Activated CD4-positive, alpha-beta T cell treated with anti-CD3 and anti-CD28 coated beads, Interleukin-2, Interleukin-4, amounts not matched to agents 100 ng/mL and 50 ng/mL, durations not matched to agents 16 hours and 8 hours (primary cell): ENCODE measurements around the gene WNT10A.

Experiments used
- DNase-seq: peaks from one replicate; pipeline ENCODE4 v3.0.0-alpha.2; 2020; ENCODE audit warnings: low spot score

Gene WNT10A

DNA sequence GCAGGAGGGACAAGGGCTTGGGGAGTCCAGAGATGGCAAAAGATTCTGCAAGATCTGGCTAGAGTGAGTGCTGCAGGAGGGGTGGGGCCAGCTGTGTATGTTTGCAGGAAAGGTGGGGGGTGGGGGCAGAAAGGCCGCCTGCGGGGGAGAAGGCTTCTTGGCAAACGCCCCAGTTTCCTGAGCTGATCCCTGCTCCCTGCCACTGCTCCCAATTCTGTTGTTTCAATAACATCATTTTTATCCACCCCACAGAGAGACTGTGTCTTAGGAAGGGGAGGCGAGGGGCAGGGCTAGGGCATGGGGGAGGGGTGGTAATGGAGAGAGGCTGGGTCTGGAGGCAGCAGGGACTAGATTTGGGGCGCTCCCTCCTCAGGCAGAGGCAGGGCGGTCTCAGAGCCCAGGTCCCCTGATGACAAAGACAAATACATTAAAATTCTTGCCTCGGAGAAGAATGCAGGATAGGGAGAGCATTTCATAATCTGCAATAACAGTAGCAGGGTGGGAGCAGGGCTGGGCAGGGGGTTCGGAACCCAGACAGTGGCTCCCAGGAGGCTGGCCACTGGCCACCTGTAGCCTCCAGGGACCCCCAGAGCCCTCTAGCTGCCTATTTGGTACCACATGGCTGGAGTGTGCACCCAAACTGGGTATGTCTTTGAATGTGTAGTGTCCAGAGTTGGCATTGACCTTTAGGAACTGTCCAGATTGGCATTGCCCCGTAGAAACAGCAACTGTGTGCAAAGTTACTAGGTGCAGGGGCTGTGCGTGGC, 23.1 kb upstream of the WNT10A start:
- no peak for DNase-seq

DNA sequence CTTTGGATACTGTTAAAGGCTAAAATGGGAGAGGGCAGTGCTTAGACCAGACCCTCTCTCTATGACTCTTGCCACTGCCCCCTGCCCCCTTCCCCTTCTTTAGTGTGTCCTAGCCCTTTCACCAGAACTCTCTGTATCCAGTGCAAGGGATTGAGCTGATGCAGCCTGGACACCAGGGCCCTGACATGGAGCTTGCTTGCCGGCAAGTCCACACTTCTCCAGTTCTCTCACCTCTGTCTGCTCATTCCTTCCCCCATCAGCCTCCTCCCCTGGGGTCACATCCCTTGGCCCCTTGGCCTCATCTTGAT, 22.6 kb upstream of the WNT10A start:
- no peak for DNase-seq

DNA sequence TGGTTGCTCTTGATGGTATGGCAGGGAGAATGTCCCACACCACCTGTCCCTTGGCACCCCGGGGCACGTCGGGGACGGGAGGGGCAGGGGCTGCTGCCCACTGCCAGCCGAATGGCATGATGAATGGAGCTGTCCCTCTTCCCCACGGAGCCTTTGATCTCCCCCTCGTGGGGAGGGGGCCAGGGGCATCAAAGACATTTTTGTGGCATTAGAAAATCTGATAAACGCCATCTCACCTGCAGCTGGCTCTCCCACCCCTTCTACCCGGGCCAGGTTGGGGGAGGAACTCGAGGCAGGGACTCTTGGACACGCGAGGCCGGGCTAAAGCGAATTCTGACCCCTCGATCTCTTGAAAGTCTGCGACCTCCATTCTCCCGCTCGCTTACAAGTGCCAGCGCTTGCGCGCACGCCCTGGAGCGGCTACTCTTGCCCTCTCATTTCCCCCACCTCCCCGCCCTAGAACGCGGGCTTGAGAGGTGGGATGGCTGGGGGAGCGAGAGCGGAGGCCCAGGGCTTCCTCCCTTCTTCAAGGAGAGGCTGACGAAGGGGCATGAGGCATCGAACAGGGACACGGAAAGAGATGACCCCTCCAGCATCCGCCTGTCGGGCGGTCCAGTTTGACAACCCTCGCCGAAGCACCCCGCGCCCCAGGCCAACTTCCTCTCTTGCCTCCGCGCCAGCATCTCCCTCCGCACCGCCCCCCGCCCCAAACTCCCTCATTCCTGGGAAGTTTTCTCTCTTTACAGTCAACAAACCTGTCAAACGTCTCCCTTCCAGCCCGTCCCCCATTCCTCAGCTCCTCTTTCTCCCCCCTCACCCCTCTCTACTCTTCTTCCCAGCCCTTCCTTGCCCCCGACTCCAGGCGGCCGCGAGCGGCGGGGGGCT, 21.7 kb upstream of the WNT10A start:
- DNase-seq = no peak

DNA sequence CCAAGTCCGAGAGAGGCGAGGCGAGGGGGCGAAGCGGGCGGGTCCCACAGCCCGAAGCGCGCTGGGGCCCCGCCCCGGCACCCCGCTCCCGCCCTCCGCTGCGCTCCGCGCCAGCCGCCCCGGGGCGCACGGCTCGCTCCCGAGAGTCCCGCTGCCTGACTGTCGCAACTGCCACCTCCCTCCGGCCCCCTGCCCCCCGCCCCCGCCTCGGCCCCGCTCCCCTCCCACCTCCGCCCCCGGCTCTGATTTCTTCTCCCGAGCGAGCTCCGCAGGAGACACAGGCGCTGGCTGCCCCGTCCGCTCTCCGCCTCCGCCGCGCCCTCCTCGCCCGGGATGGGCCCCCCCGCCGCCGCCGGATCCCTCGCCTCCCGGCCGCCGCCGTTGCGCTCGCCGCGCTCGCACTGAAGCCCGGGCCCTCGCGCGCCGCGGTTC, 21.1 kb upstream of the WNT10A start, which contains the start of gene WNT6:
WNT6 (plus strand) TSS at position 250 of the 432 bp plus-strand sequence. CDS start 233 bp downstream, outside the sequence.
- DNase-seq = no peak

DNA sequence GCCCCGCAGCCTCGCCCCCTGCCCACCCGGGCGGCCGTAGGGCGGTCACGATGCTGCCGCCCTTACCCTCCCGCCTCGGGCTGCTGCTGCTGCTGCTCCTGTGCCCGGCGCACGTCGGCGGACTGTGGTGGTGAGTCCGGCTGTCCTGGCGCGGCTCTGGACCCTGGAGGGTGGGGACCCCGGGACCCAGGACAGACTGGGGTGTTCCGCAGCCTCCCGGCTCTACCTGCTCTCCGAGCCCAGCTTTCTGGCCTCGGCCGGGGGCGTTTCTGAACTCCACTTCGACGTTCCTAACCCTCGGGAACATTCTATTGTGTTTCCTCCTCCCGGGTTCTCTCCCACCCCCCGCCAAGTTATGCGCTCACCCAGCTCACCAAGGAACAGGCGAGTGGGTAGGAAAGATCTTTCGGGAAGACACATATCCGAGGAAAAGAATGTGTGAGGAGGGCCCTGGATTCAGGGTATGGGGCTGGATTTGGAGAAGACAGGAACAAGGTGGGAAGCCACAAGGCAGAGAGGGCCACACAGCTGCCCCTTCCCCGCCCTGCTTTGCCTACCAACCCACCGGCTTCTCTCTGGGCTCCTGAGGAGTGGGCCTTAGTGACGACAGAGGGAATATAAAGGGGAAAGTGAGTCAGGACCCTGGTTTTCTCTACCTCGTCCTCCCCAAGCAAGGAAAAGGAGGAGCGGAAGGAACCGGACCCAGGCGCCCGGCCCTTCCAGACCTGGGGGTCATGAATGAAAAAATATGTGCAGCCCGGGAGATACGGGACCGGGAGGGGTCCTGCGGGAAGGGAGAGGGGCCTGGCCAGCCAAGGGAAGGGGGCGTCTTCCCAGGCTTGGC, 20.4 kb upstream of the WNT10A start:
- no peak for DNase-seq

DNA sequence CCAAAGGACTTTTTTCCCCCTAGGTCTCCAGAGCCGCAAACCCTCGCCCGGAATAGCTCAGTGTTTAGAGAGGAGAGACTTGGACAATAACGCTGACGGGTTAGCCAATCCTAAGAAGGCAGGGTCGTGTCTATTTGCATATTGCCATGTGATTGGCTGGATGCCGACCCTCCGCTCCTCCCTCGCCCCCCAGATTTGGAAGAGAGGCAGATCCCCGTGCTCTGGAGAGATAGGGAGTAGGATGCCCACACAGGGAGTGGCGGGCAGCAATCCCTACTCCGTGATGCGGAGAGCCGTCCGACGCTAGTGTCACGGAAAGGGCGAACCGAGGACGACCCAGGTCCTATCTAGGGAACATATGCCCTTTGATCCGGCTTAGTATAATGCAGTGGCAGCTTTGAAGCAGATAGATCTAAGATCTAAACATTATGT, 19.7 kb upstream of the WNT10A start:
- no peak for DNase-seq

DNA sequence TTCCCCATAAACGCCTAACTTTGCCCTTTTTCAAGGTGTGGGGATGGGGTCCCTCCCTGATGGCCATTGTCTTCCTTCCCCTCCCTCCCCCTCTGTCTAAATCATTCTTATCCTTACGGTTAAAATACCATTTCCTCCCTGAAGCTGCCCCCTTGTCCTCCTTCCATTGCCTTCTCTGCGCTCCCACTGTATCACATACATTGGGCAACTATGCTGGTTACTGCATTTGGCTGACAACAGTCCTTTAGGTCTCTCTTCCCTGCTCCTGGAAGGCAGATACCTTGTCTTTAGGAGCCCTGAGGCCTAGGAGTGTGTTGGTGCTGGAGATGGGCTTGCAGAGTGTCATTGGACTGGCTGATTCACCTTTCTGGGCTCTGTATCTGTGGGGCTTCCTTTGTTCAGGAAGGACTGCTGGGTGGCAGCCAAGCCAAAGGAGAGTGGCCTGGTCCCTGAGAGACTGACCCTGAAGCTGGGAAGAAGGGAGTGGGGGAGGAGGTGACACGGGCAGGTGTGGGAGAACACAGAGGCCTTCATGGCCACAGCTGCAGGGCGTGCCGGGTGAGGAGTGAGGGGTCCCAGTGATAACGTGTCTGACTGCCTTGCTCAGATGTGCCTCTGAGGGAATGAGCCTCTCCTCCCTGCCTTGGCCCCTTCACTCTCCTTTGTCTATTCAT, 18.9 kb upstream of the WNT10A start:
- DNase-seq = no peak

DNA sequence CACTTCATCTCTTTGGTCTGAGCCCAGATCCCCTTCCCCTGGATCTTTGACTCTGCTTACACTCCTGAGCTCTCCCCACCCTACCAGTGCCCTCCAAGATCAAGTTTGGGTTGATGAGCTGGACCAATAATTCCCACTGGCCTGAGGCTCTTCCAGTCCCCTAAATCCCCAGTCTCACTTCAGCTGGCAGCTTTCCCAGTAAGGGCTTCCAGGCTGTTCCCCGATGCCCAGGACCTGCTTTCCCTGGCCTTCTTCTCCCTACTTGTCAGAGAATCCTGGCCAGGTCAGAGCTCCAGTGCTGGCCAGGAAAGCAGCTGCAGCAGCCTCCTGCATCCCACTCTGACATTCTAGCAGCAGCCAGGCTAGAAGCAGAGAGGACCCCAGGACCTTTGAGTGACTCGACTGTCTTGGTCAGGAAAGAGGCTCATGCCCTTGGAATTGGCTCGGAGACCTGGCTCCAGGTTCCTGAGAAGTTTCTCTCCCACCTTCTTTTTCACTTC, 17.6 kb upstream of the WNT10A start:
- DNase-seq = no peak

DNA sequence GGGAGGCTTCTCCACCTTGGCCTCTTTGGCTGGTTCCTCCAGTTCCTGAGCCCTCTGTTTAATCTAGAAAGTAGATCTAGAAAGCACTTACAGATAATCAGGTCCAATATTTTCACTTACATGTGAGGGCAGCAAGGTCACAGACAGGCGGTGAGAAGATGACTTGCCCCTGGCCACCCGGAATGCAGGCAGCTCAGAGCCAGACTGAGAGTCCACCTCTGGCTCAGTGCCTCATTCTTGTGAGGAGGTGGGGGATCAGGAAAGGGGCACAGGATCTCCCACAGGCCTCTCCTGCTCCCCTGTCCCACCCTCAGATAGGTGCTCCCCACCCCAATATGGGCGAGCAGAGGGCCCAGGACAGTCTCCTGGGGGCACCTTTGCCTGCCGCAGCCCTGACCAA, 15.3 kb upstream of the WNT10A start:
- DNase-seq = no peak

DNA sequence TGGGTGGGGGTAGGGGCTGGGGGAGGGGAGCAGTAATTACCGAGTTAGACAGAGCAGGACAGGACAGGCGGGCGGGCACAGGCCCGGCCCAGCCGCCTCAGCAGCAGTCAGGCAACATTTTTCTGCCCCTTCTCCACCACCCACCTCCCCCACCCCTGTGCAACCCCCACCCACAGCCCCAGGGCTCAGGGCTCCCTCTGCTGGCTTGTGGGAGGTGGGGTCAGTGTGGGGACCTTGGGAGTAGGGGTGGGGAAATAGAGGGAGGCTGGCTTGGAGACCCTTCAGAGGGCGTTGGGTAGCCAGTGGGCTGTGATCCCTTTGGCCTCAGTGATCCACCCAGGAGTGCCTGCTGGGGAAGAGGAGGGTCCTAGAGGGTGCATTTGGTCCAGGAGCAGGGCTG, 14.7 kb upstream of the WNT10A start:
- DNase-seq = no peak

DNA sequence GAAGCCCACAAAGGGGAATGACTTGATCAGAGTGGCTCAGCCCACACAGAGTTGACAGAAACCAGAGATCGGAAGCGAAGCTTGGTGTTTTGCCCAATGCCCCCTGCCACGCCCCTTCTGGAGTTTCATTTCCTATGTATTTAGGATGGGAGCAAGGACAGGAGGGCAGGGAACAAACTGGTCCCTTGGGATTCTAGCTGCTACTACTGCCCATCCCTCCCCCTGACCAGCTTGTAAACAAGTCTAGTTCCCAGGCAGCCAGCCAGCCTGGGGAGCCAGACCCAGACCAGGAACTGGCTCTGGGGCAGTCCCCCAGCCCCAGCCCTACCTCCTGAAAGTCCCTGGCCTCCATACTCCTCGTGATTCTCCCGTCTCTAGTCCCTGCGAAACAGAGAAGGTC, 12.8 kb upstream of the WNT10A start:
- no peak for DNase-seq

DNA sequence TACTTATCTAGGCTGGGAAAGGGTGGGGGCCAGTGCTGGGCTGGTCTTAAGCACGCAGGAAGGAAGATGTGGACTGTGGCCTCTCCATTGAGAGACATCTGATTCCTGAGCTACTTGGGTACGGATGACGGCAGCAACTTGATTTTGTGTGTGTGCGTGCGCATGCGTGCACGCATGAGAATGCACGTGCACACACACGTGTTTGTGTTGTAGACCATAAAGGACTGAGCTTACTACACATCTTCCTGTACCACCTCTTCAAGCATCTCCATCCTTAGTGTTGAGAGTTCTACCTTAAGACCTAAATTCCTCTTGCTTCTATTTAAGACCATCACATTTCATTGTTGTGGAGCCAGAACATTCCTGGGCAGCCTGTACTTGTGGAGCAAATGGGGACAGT, 11.6 kb upstream of the WNT10A start:
- no peak for DNase-seq

DNA sequence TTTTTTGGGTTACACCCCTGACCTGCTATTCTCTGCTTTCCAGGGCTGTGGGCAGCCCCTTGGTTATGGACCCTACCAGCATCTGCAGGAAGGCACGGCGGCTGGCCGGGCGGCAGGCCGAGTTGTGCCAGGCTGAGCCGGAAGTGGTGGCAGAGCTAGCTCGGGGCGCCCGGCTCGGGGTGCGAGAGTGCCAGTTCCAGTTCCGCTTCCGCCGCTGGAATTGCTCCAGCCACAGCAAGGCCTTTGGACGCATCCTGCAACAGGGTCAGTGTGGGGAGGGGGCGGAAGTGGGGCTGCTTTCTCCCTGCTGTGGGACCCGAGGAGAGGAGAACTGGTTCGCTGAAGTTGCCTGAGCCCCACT, 9.7 kb upstream of the WNT10A start:
- DNase-seq = no peak

DNA sequence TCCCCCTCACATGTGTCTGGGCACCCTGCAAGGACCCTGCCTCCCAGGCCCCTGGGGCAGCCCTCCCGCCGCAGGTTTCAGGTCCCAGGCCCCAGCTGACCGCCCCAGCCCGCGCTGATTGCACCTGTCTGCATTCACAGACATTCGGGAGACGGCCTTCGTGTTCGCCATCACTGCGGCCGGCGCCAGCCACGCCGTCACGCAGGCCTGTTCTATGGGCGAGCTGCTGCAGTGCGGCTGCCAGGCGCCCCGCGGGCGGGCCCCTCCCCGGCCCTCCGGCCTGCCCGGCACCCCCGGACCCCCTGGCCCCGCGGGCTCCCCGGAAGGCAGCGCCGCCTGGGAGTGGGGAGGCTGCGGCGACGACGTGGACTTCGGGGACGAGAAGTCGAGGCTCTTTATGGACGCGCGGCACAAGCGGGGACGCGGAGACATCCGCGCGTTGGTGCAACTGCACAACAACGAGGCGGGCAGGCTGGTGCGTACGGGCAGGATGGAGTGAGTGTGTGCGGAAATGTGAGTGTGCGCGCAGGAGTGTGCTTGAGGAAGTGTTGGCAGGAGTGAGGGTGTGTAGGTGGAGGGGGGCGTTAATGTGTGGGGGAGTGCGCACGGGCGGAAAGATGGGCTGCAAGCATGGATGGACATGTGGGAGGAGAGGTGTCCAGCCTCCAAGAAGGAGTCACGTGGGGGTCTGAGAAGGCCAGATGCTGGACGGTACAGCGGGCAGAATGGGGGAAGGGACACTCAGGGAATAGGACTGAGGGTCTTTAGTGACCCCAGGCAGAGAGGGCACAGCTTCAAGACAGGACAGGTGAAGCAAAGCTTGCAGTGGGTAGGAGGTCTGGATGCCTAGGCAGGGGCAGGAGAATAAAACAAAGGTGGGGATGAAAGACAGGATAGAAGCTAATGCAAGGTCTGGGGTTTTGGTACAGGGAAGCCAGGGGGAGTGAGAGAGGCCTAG, 9.0 kb upstream of the WNT10A start:
- DNase-seq = no peak

DNA sequence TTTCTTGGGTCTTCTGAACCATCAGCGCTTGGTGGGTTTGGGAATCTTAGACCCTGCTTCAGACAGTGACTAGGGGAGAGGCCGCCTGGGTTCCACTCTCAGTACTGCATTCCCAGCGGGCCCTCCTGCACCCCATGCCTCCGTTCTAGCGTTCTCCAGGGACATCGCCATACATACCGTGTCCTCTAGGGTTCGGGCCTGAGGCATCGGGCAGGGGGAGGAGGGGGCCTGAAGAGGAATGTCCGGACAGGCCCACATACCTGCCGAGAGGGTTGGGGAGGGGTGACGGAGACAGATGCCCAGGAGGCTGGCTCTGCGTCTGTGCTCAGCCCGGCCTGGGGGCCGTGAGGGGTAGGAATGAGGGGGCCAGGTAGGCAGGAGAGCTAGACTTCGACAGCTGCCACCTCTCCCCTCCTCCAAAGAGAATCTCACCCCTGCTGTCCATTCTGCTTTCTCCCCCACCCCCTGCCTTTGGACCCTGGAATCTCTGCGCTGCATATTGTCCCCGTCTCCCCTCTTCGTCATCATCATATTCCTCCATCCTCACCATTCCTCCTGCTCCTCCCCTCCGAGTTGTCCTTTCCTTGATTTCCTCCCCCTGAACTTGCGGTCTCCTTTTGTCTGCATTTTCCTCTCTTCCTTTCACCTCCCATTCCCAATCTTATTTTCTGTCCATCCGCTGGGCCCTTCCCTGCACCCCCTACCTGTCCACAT, 7.8 kb upstream of the WNT10A start:
- DNase-seq = no peak

DNA sequence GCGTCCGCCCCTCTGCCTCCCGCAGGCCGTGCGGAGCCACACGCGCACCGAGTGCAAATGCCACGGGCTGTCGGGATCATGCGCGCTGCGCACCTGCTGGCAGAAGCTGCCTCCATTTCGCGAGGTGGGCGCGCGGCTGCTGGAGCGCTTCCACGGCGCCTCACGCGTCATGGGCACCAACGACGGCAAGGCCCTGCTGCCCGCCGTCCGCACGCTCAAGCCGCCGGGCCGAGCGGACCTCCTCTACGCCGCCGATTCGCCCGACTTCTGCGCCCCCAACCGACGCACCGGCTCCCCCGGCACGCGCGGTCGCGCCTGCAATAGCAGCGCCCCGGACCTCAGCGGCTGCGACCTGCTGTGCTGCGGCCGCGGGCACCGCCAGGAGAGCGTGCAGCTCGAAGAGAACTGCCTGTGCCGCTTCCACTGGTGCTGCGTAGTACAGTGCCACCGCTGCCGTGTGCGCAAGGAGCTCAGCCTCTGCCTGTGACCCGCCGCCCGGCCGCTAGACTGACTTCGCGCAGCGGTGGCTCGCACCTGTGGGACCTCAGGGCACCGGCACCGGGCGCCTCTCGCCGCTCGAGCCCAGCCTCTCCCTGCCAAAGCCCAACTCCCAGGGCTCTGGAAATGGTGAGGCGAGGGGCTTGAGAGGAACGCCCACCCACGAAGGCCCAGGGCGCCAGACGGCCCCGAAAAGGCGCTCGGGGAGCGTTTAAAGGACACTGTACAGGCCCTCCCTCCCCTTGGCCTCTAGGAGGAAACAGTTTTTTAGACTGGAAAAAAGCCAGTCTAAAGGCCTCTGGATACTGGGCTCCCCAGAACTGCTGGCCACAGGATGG, 7.1 kb upstream of the WNT10A start:
- no peak for DNase-seq

DNA sequence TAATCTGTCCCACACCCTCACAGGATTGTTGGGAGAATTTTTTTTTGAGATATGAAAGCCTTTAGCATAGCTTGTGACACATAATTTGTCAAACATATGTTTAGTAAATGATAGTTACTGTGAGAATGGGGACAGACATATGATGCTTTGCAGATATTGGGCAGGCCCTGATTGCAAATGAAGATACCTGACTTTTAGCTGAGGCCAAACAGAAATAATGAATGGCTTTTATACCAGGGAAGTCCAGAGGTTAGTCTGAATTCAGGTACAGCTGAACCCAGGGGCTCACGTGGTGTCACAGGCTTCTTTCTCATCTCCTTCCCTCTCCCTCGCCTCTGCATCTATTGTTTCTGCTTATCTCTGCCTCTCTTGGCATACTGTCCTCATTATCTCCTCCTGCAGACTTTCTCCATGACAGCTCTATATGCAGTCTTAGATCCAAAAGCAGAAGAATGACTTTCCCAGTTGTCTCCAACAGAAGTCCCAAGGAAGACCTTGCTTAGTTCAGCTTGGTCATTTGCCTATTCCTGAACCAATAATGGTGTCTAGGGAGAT, 4.9 kb upstream of the WNT10A start:
- DNase-seq = no peak

DNA sequence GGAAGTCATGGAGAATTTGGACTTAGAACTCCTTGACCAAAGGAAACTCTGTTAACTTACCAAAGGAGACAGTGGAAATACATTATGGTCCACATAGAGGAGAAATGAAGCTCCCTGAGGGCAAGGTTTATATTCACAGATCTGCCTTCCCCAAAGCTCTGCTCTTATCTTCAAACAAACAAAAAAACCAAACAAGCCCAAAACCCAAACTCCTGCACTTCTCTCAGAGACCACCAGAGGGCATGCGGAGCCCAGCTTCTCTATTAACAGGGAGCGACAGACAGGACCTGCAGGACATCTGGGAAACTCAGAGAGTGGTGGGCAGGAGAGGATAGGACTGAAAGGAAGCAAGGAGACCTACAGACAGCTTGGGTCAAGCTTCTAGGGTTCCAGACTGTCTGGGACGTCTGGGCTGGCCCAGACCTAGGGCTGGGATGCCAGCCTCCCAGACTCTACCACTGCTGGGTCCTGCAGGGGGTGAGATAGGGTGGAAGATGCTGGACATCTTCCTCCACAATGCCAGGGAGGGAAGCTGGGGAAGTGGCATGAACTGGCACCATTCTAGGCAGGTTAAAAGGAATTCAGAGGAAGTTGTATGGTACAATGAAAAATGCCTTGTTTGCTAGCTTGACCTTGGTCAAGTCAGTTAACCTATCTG, 4.0 kb upstream of the WNT10A start:
- peak; percentile 73 for DNase-seq
